HG03103 (cell line): Measurements from ENCODE around the gene ATP2B3.
"Not testable (repeated sequence)": the region's sequence is repeated elsewhere in the genome, so short reads cannot be mapped to it uniquely, and the experiment has no call there.

Experiments
- ATAC-seq: cut with Tn5 transposase; IDR thresholded peaks from one replicate; pipeline ENCODE4 v1.9.1; 2021; ENCODE audit warnings: low read depth; ENCODE audit not compliant: unreplicated experiment

Gene ATP2B3

DNA sequence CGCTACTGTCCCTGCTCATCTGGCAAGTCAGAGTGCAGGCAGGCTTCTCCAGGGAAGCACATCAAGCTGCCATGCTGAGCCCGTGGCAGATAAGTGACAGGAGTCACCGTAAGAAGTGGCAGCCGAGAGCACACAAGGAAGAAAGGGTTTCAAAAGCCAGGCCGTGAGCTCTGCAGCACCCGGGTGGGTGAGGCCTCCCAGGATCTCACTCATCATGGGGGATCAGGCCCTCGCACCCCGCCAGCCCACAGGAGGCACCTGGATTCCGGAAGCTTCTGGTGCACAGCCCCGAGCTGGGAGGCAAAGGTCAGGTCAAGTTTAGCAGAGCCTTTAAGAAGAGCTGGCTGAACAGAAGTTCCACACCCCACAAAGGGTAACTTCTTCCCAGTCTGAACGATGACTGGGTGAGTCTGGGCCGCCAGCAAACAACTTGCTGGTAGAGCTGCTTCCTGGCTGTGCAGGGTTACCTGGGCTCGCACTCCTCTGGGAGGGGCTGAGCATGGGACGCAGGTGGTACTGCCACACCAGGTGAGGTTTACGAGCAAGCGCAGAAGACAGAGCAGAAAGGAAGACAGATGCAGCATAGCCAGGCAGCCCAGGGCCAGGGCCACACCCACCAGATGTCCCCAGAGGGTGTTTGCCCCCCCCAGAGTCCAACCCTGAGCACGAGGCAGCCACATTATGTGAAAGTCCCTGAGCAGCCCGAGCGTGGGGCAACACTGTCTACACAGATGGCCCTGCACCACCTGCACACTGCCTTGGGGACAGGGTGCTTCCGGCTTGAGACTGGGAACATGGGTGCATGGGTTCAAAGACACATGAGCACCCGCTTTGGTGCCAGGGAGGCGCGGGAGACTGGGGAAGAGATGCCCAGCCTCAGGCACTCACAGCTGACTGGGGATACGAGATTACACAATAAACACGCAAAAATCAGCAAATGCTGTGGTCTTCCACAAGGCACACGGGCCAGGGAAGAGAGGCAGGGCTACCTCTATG lies 73.8 kb downstream of the ATP2B3 start:
- ATAC-seq: no peak

DNA sequence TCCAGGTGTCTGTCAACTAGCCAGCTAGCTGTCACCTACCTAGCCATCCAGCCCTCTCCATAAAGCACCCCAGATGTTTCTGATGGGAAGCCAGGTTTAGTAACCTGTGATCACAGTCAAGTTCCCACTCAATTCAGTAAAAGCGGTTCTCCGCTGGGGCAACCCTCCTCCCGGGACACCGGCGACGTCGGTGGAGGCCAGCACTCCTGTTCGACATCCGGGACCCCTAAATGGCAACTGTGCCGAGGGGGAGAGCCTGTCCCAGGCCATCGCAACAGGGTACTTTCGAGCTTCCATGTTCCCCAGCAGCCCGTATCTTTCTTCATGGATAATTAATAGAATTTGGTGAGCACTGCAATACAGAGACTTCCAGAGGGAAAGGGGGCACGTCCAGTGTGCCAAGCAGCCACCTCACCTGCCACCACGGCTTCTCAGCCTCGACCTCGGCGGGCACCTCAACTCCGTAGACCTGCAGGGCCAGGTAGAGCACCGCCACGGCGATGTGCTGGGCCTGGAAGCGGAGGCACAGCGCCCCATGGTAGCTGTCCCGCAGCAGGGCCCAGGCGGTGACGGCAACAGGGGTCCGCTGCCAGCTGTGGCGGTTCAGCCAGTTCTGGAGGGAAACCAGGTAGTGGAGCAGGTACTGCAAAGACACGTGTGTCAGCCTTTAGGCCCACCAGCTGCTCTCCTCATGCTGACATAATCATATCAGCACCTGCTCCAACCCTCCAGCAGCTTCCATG lies 74.8 kb downstream of the ATP2B3 start:
- ATAC-seq: no peak

DNA sequence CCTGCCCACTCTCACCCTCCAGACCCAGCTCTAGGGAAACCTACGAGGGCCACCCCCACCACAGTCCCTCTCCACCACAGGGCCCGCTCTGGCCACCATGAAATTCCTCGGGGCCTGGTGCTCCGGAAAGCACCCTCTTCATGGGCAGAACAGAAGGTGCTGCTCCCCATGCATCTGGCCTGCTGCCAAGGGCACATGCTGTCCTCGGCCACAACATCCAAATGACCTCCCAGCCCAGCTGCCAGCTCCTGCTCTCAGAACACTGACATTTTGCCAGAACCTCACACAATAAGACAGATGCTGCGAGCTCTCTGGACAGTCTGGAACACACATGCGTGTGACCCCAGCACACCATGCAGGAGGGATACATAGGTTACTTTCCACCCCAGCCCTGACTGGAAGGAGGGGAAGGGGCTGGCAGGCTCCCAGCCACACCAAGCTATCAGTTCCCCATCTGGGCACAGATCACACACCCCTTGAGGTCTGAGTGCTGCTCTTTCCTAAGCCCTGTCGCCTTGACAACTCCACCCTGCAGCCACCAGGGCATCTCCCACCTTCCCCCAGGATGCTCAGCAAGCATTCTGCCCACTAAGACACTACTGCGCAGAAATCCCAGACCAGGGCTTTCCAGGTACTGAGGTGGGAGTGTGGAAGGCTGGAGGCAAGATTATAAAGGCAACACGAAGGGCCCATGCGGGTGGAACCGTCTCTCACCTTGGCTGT lies 75.7 kb downstream of the ATP2B3 start:
- no peak for ATAC-seq

DNA sequence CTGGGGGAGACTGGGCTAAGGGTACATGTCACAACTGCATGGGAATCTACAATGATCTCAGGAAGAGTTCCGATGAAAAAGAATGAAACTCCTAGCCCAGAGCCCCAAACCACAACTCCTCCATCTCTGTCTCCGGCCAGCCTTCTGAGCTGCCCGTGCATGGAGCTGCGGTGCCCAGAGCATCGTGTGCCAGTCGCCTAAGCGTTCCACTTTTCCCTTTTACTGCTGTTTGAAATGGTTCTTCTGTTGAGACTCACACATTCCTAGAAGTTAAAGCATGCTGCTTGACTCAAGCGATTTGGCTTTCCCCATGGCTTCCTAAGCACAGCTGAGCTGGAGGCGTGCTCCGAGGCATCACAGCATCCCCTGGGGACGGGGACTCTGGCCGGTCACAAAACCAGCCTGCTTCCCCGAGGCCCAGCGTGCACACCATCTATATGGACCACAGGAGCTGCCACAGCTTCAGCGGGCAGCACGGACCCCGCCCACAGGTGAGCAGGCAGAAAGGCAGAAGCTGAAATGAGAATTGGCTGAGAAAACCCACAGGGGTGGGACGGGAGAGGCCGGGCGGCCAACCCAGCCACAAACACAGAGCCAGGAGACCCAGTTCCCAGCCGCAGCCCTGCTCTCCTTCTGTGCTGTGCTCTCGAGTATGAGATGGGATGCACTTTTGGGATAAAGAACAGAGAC lies 76.5 kb downstream of the ATP2B3 start:
- no peak for ATAC-seq

DNA sequence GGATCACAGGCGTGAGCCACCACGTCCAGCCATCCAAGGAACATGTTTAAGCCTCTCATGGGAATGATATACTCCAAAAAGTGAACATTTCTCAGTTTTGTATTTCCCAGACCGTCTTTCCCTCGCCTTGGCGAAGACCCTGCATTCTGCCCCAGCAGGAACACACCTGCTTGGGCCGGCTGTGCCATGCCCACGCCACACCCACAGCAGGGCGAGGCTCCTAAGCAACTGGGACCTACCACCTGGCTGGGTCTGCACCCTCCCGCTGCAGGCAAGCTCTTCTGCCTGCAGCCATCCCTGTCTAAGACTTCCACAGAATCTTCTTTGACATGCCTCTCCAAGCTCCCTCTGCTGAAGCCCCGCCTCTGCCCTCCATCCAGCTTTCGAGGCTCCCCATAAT lies 77.9 kb downstream of the ATP2B3 start:
- no peak for ATAC-seq

DNA sequence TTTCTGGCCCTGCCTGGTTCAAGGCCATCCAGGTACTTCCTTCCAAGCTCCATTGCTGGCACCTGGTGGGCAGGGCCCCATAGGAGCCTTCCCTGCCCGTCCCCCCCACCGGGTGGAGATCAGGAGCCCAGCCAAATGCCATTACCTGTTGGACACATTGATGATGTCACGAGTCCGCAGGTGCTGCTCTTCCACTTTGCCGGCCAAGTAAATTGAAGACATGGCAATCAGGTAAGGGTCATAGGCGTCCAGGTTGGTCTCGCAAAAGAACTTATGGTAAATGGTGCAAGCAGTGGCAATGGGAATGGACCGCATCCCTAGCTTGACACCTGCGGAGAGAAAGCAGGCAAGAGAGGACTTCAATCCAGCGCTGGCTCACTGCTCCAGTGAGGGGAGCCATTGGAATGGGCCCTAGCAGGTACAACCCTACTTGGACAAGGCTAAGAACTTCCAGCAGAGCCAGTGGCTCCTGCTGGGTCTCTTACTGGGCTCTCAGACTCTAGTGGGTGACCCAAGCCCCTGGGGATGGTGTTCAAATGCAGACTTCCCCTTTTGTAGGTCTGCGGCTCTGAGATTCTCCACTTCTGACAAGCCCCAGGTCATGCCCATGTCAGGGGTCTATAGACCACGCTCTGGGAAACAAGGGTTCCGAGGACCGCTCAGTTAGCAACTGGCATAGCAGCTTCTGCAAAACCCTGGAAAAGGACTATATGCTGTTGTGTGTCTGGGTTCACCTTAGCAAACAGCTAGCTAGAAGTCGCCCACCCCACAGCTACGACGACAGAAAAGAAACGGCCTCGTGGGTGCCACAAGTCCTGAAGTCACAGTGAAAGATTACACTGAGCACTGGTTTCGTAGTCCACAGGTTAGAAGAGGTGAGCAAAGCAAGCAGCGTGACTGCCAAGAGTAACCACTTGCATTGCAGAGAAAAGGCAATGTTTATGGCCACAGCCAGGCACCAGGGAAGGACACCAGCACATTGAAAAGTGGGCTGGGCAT lies 78.7 kb downstream of the ATP2B3 start:
- ATAC-seq: no peak

DNA sequence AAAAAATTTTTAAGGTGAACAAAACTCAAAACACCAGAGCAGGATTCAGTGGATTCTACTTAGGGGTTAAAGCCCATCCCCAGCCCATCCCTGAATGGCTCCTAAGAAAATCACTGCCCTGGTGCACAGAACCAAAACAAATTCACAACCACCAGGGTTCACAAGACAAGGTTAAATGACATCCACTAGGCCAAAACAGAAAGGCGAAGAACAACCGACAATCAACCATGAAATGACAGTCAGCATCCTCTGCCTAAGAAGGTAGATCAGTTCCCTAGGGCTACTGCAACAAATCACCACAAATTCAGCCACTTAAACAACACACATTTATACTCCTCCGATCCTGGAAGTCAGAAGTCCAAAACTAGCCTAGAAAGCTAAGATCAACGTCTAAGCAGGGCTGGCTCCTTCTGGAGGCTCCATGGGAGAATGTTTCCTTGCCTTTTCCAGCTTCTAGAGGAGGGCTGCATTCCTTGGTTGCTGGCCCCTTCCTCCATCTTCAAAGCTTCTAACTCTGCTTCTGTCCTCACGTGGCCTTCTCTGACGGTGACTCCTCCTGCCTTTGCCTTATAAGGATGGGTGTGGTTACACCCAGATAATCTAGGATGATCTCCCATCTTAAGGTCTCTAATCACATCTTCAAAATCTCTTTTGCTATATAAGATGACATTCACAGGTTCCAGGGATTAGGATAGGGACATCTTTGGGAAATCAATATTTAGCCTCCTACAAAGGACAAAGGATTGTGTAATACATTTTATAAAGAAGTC lies 79.7 kb downstream of the ATP2B3 start:
- ATAC-seq: no peak

DNA sequence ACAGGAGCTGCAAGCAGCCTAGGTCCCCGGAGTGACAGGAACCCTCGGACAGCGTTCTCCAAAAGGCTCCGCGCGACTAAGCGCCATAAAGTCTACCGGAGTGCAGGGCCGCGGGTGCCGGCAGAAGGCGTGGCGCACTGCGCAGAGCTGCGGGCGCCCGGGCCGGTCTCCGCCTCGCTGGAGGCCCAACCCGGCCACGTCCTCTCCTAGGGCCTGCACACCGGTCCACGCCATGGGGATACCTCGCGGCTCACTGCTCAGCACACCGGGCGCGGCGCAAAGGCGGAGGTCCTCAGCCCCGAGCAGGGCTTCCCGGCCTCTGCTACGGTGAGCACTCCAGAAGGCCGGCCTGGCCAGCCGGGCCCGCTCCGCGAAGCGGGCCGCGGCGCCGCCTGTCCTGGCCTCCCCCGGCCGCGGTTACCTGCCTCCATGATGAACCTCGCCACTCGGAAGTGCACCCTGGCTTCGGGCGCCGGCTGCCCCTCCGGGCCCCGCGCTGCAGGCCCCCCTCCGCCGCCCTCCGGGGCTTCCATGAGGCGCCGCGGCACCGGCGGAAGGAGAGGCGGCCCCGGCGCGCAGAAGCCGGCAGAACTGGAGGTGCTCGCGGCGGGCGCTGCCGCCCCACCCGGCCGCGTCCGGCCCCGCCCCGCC lies 81.2 kb downstream of the ATP2B3 start, which contains the start of gene CCNQ:
CCNQ (minus strand) TSS at position 599 of the 651 bp plus-strand sequence; CDS start at position 533, 66 bp downstream.
- peak; percentile 44 for ATAC-seq

DNA sequence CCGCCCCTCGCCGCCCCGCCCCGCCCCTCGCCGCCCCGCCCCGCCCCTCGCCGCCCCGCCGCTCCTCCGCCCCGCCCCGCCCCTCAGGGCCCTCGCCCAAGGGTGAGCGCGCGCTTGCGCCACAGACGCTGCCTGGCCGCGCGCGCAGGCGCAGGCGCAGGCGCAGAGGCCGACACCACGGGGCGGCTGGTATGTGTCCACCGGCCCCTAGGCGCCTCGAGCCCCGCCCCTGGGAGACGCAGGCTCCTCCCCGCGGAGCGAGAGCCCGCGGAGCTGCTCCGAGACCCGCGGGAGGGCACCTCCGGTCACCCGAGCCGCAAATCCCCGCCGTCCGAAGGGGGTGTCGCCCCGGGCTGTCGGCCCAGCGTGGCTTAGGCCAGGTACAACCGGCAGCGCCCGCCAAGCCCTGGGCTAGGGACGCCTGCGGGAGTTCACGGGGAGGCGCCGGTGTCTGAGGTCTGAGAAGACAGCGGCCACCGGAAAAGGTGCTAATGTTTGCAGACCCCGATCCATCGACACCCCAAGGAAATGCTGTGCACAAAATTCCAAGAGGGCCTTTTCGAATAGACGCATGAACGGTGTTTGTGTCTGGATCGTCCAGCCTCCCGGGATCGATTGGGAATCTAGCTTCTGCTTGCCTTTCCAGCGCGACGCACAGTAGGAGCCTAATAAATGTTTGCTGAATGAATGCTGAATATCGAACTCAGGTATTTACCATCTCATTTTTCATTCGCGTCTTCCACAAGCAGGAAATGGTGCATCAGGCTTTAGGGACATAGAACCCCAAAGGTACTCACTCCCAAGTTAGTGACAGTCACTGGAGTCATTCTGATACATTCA lies 82.0 kb downstream of the ATP2B3 start:
- ATAC-seq: peak; percentile 79

DNA sequence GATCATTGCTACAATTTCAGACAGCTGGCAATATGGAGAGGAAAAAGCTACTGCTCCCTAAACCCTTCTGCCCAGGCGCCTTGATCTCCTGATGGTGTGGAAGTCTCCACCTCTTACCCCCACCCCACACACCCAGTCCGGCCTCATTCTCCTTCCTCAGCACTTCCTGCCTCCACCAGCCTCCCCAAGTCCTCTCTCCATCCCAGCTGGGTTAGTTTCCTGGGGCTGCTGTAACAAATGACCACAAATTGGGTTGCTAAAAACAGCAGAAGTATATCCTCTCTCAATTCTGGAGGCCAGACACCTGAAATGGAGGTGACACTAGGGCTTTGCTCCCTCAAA lies 82.6 kb downstream of the ATP2B3 start:
- ATAC-seq: no peak

DNA sequence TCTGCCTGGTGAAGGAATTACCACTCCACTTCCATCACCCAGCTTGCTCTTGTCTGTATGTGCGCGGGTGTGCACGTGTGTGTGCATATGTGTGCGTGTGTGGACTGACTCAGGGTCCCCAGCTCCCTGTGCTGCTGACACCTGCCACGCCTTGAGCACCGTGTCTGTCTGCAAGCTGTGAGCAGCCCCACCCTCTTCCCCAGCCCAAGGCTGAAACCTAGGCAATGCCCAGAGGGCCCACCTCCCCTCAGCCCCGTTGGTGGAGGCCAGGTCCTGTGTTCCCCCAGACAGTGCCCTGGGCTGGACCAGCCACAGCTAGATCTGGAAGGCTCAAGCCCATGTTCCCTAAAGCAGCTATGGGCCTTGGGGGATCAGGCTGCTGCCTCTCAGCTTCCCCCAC lies 83.5 kb downstream of the ATP2B3 start:
- ATAC-seq: no peak

DNA sequence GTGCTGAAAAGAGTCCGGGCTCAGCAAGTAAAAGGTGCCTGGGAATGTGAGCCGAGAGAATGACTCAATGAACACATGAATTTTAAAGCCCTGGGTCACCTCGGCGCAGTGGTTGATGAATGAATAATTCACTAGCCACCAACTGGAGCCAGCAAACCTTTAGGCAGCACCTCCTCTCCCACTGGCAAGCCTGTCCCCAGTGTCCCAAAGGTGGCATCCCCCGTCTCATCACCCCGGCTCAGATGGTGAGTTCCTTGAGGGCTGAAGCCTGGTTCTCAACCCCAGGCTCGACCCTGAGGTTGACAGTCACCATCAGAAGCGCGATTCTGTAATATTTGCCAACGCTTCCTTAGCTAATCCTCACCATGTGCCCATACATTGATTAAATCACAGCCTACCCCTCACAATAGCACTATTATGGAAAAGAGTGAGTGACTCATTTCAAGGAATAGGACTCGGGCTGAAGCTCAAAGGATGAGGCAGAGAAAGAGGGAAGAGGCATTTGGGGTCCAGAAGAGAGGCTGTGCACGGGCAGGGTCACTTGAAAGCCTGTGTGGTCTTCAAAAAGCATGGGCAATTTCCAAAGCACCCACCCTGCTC lies 84.2 kb downstream of the ATP2B3 start:
- no peak for ATAC-seq

DNA sequence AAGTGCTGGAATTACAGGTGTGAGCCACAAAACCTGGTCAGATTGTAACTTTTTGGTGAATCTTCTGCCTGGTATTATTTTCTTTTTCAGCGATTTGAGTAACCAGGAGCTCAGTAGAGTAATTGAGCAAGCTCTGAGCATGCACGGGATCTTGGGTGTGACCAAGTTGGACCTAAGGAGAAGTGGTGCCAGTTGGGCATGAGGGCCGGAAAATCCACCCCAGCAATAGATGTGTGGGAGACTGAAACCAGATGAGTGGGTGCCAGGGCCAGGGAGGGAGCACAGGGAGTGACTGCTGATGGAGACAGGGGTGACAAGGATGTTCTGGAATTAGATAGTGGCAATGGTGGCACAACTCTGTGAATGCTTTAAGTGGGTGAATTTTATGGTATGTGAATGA lies 85.2 kb downstream of the ATP2B3 start:
- no peak for ATAC-seq

DNA sequence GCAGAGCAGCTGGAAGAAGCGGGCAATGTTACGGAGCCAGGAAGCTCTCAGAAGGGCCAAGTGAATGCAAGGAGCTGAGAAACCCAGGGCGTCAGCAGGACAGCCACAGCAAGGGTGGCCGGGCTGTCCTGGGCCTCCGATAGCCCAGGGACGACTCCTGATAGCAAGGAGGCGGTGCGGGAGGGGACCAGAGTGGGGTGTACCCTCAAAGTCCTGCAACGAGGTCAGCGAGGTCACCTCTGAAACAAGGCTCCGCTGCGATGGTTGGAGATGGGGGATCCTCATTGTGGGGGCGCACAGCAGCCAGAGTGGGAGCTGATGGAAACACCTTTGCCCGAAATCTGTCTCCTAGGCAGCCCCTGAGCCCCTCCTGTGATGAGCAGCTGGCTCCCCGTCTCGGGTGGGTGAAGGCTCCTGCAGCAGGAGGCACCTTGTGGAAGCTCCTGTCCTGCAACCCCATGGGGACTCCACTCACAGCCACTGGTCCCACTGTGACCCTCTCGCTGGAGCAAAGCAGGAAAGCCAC lies 85.8 kb downstream of the ATP2B3 start:
- ATAC-seq: no peak

DNA sequence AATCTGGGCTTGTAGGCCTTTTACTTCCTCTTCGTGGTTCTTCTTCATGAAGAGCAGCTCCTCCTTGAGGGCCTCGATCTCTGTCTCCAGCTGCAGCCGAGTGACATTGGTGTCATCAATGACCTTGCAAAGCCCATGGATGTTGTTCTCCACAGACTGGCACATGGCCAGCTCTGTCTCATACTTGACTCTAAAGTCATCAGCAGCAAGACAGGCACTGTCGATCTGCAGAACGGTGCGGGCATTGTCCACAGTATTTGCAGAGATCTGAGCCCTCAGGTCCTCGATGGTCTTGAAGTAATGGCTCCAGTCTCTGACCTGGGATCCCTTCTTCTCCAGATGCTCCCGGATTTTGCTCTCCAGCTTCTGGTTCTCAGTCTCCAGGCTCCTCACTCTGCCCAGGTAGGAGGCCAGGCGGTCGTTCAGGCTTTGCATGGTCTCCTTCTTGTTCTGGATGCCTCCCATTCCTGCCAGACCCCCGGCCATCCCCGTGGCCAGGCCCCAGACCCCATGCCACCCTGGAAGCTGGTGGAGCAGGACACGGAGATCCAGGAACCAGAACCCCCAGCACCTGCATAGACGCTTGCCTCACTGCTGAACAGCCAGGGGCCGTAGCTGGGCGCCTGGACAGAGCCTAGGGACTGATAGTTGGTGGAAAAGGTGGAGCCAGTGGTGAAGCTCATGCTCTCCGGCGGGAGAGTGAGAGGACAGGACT lies 87.4 kb downstream of the ATP2B3 start:
- not testable (repeated sequence) for ATAC-seq

DNA sequence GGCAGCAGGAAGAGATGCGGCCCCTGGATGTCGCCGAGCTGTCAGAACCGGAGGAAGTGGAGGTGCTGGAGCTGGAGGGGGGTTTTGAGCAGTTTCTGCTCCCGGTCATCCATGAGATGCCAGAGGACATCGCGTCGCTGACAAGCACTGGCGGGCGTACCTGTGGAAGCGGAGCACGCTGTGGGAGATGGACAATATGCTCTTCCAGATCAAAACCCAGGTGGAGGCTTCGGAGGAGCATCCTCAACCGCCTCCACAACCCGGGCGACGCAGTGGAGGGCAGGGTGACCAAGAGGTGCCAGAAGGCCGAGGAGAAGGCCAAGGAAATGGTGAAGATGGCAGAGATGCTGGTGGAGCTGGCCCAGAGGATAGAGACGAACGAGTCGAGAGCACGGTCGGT lies 89.1 kb downstream of the ATP2B3 start:
- ATAC-seq: no peak
